ENCODE data around the gene PSPH.

GRCh38 chr7:56019501-56019900, 31.7 kb downstream of the PSPH start:
- TF ChIP-seq ZNF274 (IDR thresholded peaks at IDR 0.05; ENCODE audit: low read depth, low read length): no peak
- no peak for TF ChIP-seq SUZ12 (IDR thresholded peaks at IDR 0.05; ENCODE audit: extremely low read depth, insufficient read depth, insufficient read length)
